ENCODE measurements around the gene ACSL3. TPM values are rescaled to one million over a fixed set of nuclear protein-coding genes. Genes with fewer than 3 reads are reported as not detected.

ACSL3 gene
- total RNA-seq, 1 experiment from 2014 or later, result 85.2 TPM

GRCh38 chr2:222919841-222920526, 59.1 kb downstream of the ACSL3 start:
- H3K27ac ChIP-seq (ENCODE audit: low read length), result no peak overlapping the region
- no peak for DNase-seq (ENCODE audit: low read depth, low spot score)
- intact Hi-C loops (cut with micrococcal nuclease; ENCODE audit: unreplicated experiment) (no loop called here), in situ Hi-C loops (cut with HindIII; ENCODE audit: low pct_unique_long_range_greater_than_20kb, low sequenced_read_pairs) (no loop called here)
- TF ChIP-seq TCF7L2 (IDR thresholded peaks at IDR 0.05; ENCODE audit: low read depth, low read length) (no peak), CTCF (IDR thresholded peaks at IDR 0.05) (no peak), REST (IDR thresholded peaks at IDR 0.05; ENCODE audit: insufficient read depth in 1 of 2, low read depth in 2 of 2, low read length in 1 of 2) (no peak), POLR2AphosphoS5 (IDR thresholded peaks at IDR 0.05; ENCODE audit: low read depth, low read length) (no peak), SIN3A (IDR thresholded peaks at IDR 0.05; ENCODE audit: borderline replicate concordance, insufficient read depth, low read depth, low read length) (no peak)
- POLR2A ChIA-PET, result no interaction called here
- H3K4me3 ChIP-seq (ENCODE audit: low read depth in 2 of 2, low read length in 2 of 2), result no peak overlapping the region
- no peaks in the 10 kb centered on the region for H3K9me3 ChIP-seq (ENCODE audit: control insufficient read depth, insufficient read depth, low read depth, low read length)
- no peak for ATAC-seq
- peaks cover 2% of the 10 kb centered on the region; the same call in 1 of the 2 replicates for H3K4me1 ChIP-seq (ENCODE audit: control insufficient read depth, insufficient read depth, low read length)
- no TSS peak for BruUV-seq (replicated peaks)
- CTCF ChIA-PET, result no interaction called here
- no peaks in the 10 kb centered on the region for H3K27me3 ChIP-seq (ENCODE audit: control insufficient read depth, insufficient read depth, low read length)
- peaks cover 49% of the 10 kb centered on the region for H3K36me3 ChIP-seq (ENCODE audit: control insufficient read depth, insufficient read depth, low read length)

GRCh38 chr2:222920657-222921186, 59.9 kb downstream of the ACSL3 start:
- no peaks in the 10 kb centered on the region; the same call in 1 of the 2 replicates for H3K4me1 ChIP-seq (ENCODE audit: control insufficient read depth, insufficient read depth, low read length)
- no peak overlapping the region for H3K4me3 ChIP-seq (ENCODE audit: low read depth in 2 of 2, low read length in 2 of 2)
- in situ Hi-C loops (cut with HindIII; ENCODE audit: low pct_unique_long_range_greater_than_20kb, low sequenced_read_pairs) (no loop called here), intact Hi-C loops (cut with micrococcal nuclease; ENCODE audit: unreplicated experiment) (no loop called here)
- H3K27ac ChIP-seq (ENCODE audit: low read length), result no peak overlapping the region
- TF ChIP-seq TCF7L2 (IDR thresholded peaks at IDR 0.05; ENCODE audit: low read depth, low read length), result no peak
- TF ChIP-seq POLR2AphosphoS5 (IDR thresholded peaks at IDR 0.05; ENCODE audit: low read depth, low read length), result no peak
- no peak for TF ChIP-seq CTCF (IDR thresholded peaks at IDR 0.05)
- TF ChIP-seq SIN3A (IDR thresholded peaks at IDR 0.05; ENCODE audit: borderline replicate concordance, insufficient read depth, low read depth, low read length), result no peak
- ATAC-seq, result no peak
- ChIA-PET CTCF (no interaction called here), POLR2A (no interaction called here)
- H3K9me3 ChIP-seq (ENCODE audit: control insufficient read depth, insufficient read depth, low read depth, low read length), result no peaks in the 10 kb centered on the region
- no peaks in the 10 kb centered on the region for H3K27me3 ChIP-seq (ENCODE audit: control insufficient read depth, insufficient read depth, low read length)
- DNase-seq (ENCODE audit: low read depth, low spot score), result no peak
- H3K36me3 ChIP-seq (ENCODE audit: control insufficient read depth, insufficient read depth, low read length), result peaks cover 49% of the 10 kb centered on the region
- no TSS peak for BruUV-seq (replicated peaks)

Measured in Panc1 (cell line).